Left hindlimb (tissue), 1 donor: Measurements from ENCODE around the gene RAB4B.
"Not testable (repeated sequence)": the region's sequence is repeated elsewhere in the genome, so short reads cannot be mapped to it uniquely, and the experiment has no call there.

ENCODE experiments used
- DNase-seq: peaks from one replicate; pipeline ENCODE4 v3.0.0-alpha.2; 2018

Gene RAB4B

DNA sequence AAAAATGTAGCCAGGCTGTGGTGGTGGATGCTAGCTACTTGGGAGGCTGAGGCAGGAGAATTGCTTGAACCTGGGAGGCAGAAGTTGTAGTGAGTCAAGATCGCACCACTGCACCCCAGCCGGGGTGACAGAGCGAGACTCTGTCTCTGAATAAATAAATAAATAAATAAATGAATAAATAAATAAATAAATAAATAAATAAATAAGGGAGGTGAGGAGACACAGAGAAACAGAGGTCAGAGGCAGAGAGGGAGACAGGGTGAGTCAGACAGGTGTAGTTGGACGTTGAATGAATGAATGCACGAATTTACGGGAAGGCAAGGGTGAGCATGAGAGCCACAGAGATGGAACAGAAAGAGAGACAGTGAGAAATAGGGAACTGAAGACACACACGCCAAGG lies 3.1 kb downstream of the RAB4B start:
- no peak for DNase-seq

DNA sequence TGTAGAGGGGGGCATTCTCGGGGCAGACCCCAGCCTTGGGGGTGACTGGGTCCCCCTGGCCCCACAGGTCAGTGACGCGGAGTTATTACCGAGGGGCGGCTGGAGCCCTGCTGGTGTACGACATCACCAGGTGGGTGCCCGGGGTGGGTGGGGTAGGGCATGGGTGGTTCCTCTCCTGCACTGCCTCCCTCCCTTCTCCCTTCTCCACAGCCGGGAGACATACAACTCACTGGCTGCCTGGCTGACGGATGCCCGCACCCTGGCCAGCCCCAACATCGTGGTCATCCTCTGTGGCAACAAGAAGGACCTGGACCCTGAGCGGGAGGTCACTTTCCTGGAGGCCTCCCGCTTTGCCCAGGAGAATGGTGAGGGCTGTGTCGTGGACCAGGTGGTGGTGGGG lies 5.7 kb downstream of the RAB4B start:
- no peak for DNase-seq

DNA sequence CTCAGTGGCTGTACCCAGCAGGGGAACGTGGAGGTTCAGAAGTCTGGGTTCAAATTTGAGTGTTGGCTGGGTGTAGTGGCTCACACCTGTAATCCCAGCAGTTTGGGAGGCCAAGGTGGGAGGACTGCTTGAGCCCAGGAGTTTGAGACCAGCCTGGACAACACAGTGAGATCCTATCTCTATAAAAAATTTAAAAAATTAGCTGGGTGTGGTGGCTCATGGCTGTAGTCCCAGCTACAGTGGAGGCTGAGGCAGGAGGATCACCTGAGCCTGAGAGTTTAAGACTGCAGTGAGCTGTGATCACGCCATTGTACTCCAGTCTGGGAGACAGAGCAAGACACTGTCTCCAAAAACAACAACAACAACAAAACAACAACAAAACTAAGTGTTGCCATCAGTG lies 6.1 kb downstream of the RAB4B start:
- not testable (repeated sequence) for DNase-seq

DNA sequence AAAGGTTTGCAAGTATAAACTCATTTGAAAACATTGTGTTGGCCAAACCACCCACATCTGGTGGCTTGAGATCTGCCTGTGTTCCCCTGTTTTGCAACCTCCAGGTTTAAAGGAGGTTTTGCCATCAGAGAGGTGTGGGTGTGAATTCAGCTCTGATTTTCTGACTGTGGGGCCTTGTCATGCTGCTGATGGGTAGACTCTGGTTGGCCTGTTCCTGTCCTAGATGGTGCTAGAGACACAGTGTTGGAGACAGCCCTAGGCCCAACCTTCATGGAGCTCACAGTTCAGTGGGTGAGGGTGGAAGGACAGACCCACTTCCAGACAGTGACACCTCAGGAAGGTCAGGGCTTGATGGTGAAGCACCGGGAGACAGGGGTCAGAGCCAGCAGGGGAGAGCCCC lies 7.5 kb downstream of the RAB4B start:
- DNase-seq = no peak

DNA sequence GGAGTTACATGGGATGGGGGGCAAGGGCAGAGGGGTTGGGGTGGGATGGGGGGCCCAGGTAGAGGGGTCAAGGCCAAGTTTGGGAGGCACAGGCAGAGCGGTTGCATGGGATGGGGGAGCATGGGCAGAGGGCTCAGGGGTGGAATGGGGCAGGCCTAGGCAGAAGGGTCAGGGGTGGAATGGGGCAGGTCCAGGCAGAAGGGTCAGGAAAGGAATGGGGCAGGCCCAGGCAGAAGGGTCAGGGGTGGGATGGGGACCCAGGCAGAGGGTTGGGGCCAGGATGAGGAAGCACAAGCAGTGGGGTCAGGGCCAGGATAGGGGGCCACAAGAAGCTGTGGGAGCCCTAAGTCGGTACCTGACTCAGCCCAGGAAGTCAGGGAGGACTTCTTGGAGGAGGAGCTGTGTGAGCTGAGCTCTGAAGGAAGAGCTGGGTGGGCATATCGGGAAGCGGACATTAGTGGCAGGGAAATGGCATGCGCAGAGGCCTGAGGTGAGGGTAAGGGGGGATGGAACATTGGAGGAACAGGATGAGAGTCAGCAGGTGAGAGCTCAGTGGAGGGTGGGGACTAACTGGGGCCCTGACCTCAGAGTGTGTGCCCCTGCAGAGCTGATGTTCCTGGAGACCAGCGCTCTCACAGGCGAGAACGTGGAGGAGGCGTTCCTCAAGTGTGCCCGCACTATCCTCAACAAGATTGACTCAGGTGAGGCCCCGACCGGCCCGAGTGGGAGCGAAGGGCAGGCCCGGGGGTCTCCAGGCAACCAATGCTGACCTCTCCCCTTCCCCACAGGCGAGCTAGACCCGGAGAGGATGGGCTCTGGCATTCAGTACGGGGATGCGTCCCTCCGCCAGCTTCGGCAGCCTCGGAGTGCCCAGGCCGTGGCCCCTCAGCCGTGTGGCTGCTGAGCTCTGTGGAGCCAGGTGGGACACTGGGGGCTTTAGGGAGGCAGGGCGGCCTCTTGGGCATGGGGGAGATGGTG lies 8.3 kb downstream of the RAB4B start:
- no peak for DNase-seq

DNA sequence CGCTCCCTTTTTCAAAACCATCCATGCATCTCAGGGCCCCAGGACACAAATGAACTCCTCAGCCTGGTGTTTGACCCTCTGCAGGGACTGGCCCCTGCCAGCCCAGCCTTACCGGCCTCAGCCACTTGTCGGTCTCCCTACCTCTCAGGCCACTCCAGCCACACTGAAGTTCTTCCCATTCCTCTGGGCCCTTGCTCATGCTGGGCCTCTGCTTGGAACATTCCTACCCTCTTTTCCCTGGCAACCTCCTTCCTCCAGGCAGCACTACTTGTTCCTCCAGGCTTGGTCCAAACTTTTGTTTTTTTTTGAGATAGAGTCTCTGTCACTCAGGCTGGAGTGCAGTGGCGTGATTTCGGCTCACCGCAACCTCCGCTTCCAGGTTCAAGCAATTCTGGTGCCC lies 13.3 kb downstream of the RAB4B start:
- no peak for DNase-seq

DNA sequence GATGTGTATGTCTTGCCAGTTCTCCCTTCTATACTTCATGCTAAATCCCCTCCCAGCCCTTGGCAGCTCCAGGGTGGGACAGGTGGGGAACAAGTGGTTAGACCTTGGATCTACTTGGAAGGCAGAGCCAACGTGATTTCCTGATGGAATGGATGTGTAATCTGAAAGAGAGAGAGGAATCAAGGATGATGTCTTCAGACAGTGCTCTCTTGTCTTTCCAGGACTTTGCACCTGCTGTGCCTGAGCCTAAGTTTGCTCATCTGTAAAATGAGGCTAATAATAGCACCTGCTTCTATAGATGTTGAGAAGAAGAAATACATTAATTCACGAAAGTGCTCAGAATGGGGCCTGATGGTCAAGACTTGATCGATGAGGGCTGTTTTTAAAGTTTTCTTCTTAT lies 13.9 kb downstream of the RAB4B start:
- DNase-seq = no peak

DNA sequence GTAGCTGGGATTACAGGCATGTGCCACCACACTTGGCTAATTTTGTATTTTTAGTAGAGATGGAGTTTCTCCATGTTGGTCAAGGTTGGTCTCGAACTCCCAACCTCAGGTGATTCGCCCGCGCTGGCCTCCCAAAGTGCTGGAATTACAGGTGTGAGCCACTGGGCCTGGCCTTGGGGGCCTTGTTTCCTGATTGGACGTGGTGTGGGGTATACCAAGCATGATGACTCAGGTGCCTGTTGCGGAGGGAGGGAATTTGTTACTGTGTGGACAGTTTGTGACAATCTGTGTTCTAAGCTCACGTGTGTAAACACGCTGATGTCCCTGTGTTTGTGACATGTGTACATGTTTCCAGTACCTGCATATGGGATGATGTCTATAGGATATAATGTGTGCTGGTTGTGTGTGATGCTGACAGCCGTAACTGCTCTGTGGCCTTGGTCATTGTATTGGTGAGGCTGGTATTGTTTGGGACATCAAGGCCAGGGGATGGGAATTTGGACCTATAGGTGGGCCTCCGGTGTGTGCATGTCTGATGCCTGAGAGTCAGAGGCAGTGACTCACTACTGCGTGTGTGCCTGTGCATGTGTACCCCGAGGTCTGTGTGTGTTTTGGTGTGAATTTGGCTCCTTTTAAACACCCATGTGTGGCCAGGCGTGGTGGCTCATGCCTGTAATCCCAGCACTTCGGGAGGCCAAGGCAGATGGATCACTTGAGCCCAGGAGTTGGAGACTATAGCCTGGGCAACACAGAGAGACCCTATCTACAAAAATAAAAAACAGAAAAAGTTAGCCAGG lies 19.3 kb downstream of the RAB4B start:
- DNase-seq = no peak

DNA sequence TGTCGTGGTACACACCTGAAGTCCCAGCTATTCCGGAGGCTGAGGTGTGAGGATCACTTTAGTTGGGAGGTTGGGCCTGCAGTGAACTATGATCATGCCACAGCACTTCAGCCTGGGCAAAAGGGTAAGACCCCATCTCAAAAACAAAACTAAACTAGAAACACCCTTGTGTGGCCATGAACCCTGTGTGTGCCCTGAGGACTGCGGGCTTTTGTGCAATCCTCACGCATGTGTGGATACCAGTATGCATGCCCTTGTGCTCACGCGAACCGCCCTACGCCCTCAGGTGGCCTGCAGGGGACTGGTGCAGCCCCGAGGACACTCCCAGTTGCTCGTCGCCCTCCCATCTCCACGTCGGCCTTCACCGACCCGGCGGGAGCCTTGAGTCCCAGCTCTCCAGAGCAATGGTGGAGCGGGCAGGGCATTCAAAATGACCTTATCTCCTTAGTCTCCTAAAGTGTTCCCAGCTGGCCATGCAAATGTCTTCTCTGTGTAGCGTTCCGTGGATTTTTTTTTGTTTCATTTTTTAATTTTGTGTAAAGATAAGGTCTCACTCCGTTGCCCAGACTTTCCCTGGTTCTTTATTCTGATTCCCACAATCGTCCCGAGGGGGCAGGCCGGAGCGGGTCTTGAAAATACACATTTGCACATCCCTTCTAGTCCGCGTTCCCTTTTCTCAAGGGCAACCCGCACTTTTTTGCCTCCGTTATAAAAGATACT lies 20.1 kb downstream of the RAB4B start:
- DNase-seq = peak; percentile 68

DNA sequence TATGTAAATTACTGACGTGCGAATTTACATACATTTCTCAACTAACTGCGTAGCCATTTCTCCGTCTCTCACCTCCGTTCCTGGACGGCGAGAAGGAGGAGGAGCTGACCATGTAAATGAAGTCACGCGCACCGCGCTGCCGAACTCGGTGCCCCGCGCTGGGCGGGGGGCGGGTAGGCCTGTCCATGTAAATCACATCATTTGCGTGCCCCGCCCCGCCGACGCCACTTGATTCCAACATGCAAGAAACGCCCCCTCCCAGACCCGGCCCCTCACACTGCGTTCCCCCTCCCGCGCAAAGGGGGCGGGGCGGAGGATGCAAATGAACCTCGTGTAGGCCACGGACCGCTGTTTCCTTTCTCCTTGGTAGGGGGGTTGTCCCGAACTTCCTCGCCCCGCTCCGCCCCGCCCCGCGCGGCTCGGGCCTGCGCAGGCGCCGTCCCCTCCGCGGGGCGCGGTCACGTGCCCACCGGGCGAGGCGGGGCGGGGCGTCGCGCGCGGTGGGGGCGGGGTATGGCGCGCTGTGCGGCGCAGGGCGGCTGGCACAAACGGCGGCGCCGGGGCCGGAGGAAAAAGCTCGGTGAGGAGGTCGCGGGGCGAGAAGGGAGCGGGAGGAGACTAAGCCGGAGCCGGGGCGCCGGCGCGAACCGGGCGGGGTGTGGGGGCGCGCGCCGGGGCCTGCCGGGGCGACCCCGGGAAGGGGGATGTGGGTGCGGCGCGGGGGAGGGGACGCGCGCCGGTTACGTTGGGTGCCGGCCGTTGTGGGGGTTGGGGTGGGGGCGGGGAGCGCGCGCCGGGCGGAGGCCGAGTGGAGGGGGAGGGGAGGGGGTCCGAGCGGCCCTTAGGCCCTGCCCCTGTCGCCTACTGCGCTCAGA lies 20.9 kb downstream of the RAB4B start, which contains the start of gene EGLN2:
Gene EGLN2 (plus strand): TSS at position 509 of the 875 bp plus-strand sequence. CDS start 1,382 bp downstream, outside the sequence.
- peak; percentile 100 for DNase-seq

DNA sequence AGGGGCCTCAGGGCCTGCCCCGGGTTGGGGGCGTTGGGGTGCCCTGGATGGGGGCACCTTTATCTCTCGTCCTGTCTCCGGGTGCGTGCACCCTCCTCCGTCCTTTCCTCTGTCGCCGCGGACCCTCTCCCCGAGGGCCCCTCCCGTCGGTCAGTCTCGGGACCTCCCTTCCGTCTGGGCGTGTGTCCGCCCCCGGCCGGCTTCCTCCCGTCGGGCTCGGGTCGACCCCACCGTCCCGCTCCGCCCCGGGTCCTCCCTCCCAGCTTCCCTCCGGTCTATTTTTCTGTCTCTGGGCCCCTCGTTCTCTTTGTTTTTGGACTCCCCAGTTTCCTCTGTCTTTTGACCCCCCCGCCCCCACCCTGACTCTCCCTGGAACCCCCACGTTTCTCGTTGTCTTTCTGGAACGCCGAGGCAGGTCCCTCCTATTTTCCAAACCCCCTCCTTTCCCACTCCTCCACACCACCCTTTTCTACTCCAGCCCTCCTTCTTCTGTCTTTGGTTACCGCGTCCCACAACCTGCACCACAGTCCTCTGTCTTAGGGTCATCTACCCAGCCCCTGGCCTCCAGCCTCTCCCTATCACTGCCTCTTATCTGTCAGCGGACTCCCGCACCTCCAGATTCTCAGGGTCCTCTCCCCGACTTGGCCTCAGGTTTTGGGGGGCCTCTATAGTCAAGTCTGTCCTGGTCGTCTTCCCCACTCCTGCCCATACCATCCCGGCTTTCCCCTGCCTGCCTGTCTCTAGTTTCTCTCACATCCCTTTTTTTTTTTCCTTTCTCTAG lies 21.7 kb downstream of the RAB4B start:
- peak; percentile 72 for DNase-seq

DNA sequence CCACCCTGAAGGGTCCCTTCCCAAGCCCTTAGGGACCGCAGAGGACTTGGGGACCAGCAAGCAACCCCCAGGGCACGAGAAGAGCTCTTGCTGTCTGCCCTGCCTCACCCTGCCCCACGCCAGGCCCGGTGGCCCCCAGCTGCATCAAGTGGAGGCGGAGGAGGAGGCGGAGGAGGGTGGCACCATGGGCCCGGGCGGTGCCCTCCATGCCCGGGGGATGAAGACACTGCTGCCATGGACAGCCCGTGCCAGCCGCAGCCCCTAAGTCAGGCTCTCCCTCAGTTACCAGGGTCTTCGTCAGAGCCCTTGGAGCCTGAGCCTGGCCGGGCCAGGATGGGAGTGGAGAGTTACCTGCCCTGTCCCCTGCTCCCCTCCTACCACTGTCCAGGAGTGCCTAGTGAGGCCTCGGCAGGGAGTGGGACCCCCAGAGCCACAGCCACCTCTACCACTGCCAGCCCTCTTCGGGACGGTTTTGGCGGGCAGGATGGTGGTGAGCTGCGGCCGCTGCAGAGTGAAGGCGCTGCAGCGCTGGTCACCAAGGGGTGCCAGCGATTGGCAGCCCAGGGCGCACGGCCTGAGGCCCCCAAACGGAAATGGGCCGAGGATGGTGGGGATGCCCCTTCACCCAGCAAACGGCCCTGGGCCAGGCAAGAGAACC lies 22.4 kb downstream of the RAB4B start:
- no peak for DNase-seq

DNA sequence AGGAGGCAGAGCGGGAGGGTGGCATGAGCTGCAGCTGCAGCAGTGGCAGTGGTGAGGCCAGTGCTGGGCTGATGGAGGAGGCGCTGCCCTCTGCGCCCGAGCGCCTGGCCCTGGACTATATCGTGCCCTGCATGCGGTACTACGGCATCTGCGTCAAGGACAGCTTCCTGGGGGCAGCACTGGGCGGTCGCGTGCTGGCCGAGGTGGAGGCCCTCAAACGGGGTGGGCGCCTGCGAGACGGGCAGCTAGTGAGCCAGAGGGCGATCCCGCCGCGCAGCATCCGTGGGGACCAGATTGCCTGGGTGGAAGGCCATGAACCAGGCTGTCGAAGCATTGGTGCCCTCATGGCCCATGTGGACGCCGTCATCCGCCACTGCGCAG lies 22.9 kb downstream of the RAB4B start:
- no peak for DNase-seq

DNA sequence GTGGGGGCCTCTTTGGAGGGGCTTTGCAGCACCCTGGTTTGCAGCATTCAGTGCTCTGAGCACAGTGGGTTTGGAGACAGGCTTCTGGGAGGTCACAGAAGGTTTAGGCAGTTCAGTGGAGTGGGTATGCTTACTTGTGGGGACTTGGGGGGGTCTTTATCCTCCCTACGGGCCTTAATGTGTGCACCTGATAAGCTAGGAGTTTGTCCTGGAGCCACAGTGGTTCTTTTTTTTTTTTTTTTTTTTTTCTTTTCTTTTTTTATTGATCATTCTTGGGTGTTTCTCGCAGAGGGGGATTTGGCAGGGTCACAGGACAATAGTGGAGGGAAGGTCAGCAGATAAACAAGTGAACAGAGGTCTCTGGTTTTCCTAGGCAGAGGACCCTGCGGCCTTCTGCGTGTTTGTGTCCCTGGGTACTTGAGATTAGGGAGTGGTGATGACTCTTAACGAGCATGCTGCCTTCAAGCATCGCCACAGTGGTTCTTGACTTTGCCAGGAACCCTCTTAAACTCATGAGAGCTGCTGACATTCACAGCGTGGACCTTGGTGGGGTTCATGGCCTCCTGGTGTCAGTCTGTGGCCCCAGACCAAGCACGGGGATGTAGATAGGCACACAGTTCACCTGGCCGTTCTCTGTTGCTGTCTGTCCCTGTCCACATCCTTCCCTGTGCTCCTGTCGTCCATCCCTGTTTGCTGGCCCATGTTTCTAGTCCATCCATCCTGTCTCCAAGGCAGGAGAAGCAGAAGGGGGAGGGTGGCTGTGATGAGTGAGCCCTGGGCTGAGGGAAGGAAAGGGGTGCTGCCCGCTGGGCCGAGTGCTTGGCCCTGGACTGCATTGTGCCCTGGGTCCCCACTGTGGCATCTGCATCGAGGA lies 23.6 kb downstream of the RAB4B start:
- DNase-seq = no peak

DNA sequence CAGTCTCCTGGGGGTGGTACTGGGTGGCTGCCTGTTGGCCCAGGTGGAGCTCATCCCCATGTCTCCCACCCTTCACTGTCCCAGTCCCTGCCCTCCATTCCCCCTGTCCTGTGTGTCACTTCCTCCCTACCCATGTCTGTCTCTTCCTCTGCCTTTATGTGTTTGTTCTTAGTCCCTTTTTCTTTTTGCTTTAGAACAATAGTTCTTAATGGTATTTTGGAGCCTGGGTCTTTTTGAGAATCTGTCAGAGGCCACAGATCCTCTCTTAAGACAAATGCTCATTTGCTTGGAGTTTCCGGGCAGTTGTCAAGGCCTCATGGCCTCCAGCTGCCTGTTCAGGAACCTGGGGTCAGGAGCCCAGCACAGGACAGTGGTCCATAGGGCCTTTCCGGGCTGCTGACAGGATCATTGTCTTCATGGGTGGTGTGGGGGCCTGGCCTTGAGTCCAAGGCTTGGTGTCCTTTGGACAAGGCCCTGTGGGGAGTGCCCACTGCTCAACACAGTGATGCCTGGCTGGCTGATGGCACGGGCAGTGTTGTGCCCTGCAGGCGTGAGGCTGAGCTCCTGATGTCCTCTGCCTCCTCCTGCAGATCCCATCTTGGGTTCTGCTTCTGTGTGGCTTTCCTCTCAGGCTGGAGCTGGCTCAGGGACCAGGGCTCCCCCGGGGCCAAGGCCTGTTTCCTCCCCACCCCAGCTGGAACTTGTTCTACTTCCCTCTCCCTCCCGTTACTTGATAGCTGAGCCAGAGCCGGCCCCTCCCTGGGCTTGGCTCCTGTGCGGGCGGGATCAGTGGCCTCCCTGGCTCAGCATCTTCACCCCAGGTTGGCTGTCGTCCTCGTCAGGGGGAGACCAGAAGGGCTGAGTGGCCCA lies 24.5 kb downstream of the RAB4B start:
- no peak for DNase-seq

DNA sequence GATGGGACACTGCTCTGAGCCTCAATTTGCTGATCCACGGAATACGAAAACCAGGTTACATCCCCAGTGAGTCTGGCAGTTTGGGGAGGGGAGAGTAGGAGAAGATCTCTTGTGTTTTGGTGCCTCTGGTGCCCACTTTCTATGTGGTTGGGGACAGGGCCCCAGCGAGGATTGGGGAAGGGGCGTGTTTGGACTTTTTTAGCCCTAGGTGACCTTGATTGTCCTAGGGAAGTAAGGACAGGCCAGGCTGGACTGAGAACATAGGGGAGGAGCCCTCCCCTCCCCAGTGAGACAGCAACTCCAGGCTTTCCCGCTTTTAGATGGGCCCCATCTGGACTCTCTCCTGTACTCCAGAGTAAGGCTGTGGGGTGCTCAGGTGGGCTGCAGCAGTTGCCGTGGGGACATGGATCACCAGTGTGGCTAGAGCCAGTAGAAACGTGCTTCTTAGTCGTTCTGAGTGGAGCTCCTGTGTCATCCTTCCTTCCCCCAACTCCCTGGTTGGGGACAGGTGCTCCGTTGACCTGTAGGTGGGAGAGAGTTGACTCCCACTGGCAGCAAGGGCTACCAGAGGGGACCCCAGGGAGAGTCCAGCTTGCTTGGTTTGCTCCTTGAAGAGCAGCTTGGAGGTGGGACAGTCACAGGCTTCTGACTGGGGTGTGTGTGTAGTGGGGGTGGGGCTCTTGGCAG lies 25.3 kb downstream of the RAB4B start:
- no peak for DNase-seq

DNA sequence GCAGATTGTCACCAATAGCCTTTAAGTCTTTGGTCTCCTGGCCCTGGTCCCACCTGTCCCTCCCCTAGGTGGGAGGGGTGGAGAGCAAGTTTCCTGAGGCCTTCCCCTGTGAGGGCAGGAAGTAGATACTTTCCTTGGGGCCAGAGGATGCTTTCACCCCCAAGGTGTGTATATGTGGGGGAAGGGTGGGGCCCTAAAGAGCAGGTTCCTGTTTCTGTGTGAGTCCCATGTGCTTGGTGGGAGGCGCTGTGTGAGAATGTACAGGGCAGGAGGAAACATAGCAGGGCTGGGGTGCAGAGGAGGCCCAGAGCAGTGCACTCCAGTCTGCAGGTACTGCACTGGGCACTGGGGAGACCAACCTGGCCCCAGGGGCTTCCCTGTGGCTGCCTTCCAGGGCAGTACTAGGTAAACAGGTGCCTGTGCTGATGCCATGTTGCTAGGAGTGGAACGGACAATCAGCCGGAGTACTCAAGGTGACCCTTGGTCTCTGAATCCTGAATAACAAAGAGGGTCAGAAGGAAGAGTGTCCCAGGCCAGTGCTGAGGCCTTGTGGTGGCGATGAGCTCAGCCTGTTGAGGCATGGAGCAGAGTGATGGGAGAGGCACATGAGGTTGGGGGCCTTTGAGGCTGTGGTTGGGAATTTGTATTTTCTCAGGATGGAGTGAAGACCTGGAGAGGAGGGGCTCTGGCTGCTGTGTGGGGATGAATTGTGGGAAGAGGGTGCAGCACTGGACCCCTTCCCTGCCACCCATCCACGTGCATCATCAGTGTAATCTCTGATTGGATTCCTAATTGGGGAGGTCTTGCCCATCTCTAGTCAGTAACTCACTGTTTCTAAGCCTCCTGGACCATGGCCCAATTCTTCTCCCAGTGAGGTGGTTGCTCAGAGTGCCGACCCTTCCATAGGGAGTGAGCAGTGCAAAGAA lies 26.1 kb downstream of the RAB4B start:
- DNase-seq = no peak
